CD8-positive, alpha-beta memory T cell (primary cell): ENCODE results near the gene NRN1L. TPM values are rescaled to one million over a fixed set of nuclear protein-coding genes. Genes with fewer than 3 reads are reported as not detected.

Experiments used
- CTCF ChIA-PET: fragments of 350-600 bp; sonication (Branson Sonifier 250); formaldehyde crosslinking; loops from one replicate; lab custom pipeline; 2021; ENCODE audit warnings: antibody characterized with exemption; lab: Charles Lee
- POLR2A ChIA-PET: fragments of 350-600 bp; sonication (Branson Sonifier 250); formaldehyde crosslinking; loops from one replicate; lab custom pipeline; 2021; ENCODE audit warnings: antibody characterized with exemption; lab: Charles Lee
- DNase-seq, 5 donors: peaks; one replicate each; pipeline versions ENCODE4 v3.0.0 to v3.0.0-alpha.2; 2020 to 2022; ENCODE audit warnings: mixed read lengths in 1 of 5
- H3K27ac ChIP-seq: one replicate; pipeline ENCODE4 v1.7.0; 2013; ENCODE audit warnings: low read depth, mild to moderate bottlenecking, low read length, moderate library complexity
- H3K27me3 ChIP-seq: 2 replicates; pipeline ENCODE4 v1.7.0; 2013; ENCODE audit warnings: low read length, mild to moderate bottlenecking; ENCODE audit not compliant: insufficient read depth, poor library complexity, severe bottlenecking
- H3K36me3 ChIP-seq: 2 replicates; pipeline ENCODE4 v1.7.0; 2013; ENCODE audit warnings: mild to moderate bottlenecking, low read length, moderate library complexity; ENCODE audit not compliant: insufficient read depth
- H3K4me1 ChIP-seq: 2 replicates; pipeline ENCODE4 v1.7.0; 2013; ENCODE audit warnings: mild to moderate bottlenecking, low read length, moderate library complexity; ENCODE audit not compliant: insufficient read depth
- H3K4me3 ChIP-seq: 2 replicates; pipeline ENCODE4 v1.7.0; 2013; ENCODE audit warnings: mild to moderate bottlenecking, low read length
- H3K9me3 ChIP-seq: 2 replicates; pipeline ENCODE4 v1.7.0; 2013; ENCODE audit warnings: mild to moderate bottlenecking, low read length
- H3K27ac Mint-ChIP-seq, 8 donors: one replicate each; pipeline ENCODE4 v1.8.0; 2020 to 2021; ENCODE audit warnings: mixed read lengths in 8 of 8, mild to moderate bottlenecking in 6 of 8, inconsistent platforms in 3 of 8, moderate library complexity in 3 of 8
- H3K27me3 Mint-ChIP-seq, 2 donors: one replicate each; pipeline ENCODE4 v1.8.0; 2020 to 2021; ENCODE audit warnings: mixed read lengths in 2 of 2, mild to moderate bottlenecking in 1 of 2, moderate library complexity in 1 of 2
- H3K36me3 Mint-ChIP-seq, 3 donors: one replicate each; pipeline ENCODE4 v1.8.0; 2020 to 2021; ENCODE audit warnings: mixed read lengths in 3 of 3, inconsistent platforms in 1 of 3, mild to moderate bottlenecking in 1 of 3
- H3K4me1 Mint-ChIP-seq, 3 donors: one replicate each; pipeline ENCODE4 v1.8.0; 2020 to 2021; ENCODE audit warnings: mixed read lengths in 3 of 3, inconsistent platforms in 1 of 3, mild to moderate bottlenecking in 1 of 3
- H3K4me3 Mint-ChIP-seq, 7 donors: one replicate each; pipeline ENCODE4 v1.8.0; 2020 to 2021; ENCODE audit warnings: mixed read lengths in 7 of 7, mild to moderate bottlenecking in 6 of 7, moderate library complexity in 4 of 7, inconsistent platforms in 2 of 7
- H3K9me3 Mint-ChIP-seq, 5 donors: one replicate each; pipeline ENCODE4 v1.8.0; 2020 to 2022; ENCODE audit warnings: mixed read lengths in 5 of 5, mild to moderate bottlenecking in 3 of 5, moderate library complexity in 2 of 5, inconsistent platforms in 1 of 5
- polyA plus RNA-seq: library from polyadenylated mRNA; unstranded; fragments of 300-500 nt; fragmentation: Illumina TruSeq; gene quantifications from one replicate; pipeline ENCODE4 v1.2.3, GENCODE V29; 2021
- total RNA-seq, 2 experiments: library from RNA; stranded (reverse); gene quantifications; one replicate each; pipeline ENCODE4 v1.2.3, GENCODE V29; 2021

The NRN1L gene
- total and polyA plus RNA-seq, 3 experiments from 2014 or later, result 0.83 to 0.97 TPM; not detected in 1

DNA sequence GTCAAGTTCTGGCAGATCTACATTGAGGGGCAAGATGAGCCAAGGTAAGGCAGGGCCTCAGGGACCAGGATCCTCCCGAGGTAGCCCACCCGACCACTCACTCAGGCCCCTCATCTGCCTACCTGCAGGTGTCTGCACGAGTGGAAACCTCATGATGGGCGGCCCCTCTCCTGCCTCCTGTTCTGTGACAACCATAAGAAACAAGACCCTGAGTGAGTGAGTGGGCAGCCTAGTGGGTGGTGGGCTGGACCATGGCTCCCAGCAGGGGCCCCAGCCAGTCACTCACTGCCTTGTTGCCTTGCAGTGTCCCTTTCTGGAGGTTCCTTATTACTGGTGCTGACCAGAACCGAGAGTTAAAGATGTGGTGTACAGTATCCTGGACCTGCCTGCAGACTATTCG lies 6.5 kb upstream of the NRN1L start:
- Histone ChIP-seq H3K27me3 (no peaks in the 10 kb centered on the region), H3K4me1 (peaks cover 28% of the 10 kb centered on the region), H3K27ac (no peak overlapping the region), H3K4me3 (no peak overlapping the region), H3K36me3 (peaks cover 71% of the 10 kb centered on the region), H3K9me3 (no peaks in the 10 kb centered on the region)
- DNase-seq, result no peak
- Mint-ChIP-seq H3K4me1 (peaks cover 26 to 32% (median 30%) of the 10 kb centered on the region in 3 donors), H3K27ac (no peak overlapping the region), H3K4me3 (no peak overlapping the region), H3K27me3 (no peaks in the 10 kb centered on the region), H3K9me3 (no peaks in the 10 kb centered on the region), H3K36me3 (peaks cover 0 to 91% (median 0%) of the 10 kb centered on the region in 3 donors)
- CTCF ChIA-PET, result interaction anchor here (1.1 to 2.5 kb wide), 2 partner anchors 13 to 61 kb away, joined by 3 to 10 read pairs; no protein-coding TSS in a partner anchor
- POLR2A ChIA-PET, result no interaction called here

DNA sequence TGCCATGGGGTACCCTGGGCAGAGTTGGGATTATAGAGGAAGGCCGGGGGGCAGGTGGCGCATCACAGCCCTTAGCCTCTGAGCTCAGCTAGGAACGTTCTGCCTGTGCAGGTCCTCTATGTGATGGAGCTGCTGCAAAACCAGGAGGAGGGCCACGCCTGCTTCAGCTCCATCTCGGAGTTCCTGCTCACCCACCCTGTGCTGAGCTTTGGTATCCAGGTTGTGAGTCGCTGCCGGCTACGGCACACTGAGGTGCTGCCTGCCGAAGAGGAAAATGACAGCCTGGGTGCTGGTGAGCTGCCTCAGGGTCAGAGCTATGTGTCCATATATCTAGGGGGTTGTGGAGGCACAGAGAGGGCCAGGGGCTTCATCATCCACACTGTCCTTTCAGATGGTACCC lies 5.8 kb upstream of the NRN1L start:
- Histone ChIP-seq H3K4me3 (no peak overlapping the region), H3K36me3 (peaks cover 77% of the 10 kb centered on the region), H3K27me3 (no peaks in the 10 kb centered on the region), H3K9me3 (no peaks in the 10 kb centered on the region), H3K4me1 (peaks cover 25% of the 10 kb centered on the region), H3K27ac (no peak overlapping the region)
- Mint-ChIP-seq H3K27me3 (no peaks in the 10 kb centered on the region), H3K27ac (no peak overlapping the region), H3K4me3 (no peak overlapping the region), H3K9me3 (no peaks in the 10 kb centered on the region), H3K36me3 (peaks cover 0 to 91% (median 0%) of the 10 kb centered on the region in 3 donors), H3K4me1 (peaks cover 22 to 26% (median 25%) of the 10 kb centered on the region in 3 donors)
- POLR2A ChIA-PET, result no interaction called here
- CTCF ChIA-PET, result interaction anchor here (1.1 to 2.5 kb wide), 5 partner anchors 12 to 187 kb away, joined by 3 to 10 read pairs (median 4); no protein-coding TSS in a partner anchor
- no peak for DNase-seq

DNA sequence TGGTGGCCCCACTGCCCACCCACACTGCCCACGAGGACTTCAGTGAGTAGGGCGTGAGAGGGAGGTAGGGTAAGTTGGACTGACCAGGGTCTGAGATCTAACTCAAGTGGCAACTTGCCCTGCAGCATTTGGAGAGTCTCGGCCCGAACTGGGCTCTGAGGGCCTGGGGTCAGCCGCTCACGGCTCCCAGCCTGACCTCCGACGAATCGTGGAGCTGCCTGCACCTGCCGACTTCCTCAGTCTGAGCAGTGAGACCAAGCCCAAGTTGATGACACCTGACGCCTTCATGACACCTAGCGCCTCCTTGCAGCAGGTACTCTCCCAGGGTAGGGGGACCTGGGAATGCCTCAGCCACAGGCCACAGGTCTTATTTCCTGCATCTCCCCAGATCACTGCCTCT lies 5.2 kb upstream of the NRN1L start:
- H3K4me3 ChIP-seq, result no peak overlapping the region
- H3K27me3 Mint-ChIP-seq, result no peaks in the 10 kb centered on the region
- H3K4me1 ChIP-seq, result peaks cover 19% of the 10 kb centered on the region
- DNase-seq, result no peak
- ChIA-PET CTCF (interaction anchor here (0.9 to 2.5 kb wide), 6 partner anchors 12 to 358 kb away, joined by 3 to 10 read pairs (median 4); no protein-coding TSS in a partner anchor), POLR2A (interaction anchor here (0.6 kb wide), 1 partner anchor 129 kb away, joined by 8 read pairs; no protein-coding TSS in a partner anchor)
- peaks cover 83% of the 10 kb centered on the region for H3K36me3 ChIP-seq
- H3K4me1 Mint-ChIP-seq, result peaks cover 16 to 20% (median 18%) of the 10 kb centered on the region in 3 donors
- H3K9me3 ChIP-seq, result no peaks in the 10 kb centered on the region
- H3K27ac Mint-ChIP-seq, result peak overlapping the region in 1 of 8 donors; percentile 10
- no peak overlapping the region for H3K27ac ChIP-seq
- no peak overlapping the region for H3K4me3 Mint-ChIP-seq
- no peaks in the 10 kb centered on the region for H3K9me3 Mint-ChIP-seq
- peaks cover 0 to 92% (median 2%) of the 10 kb centered on the region in 3 donors for H3K36me3 Mint-ChIP-seq
- no peaks in the 10 kb centered on the region for H3K27me3 ChIP-seq

DNA sequence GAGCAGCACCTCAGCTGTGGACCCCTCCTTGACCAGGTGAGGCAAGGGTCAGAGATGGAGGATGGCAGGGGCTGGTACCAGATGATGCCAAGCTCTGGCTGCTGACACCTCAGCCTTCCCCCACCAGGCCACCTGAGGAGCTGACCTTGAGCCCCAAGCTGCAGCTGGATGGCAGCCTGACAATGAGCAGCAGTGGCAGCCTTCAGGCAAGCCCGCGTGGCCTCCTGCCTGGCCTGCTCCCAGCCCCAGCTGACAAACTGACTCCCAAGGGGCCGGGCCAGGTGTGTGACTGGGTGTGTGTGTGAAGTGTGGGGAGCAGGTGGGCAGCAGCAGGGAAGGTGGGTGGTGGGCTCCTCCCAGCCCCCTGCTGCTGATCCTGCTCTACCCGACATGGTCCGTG lies 4.7 kb upstream of the NRN1L start:
- no peak overlapping the region for H3K27ac ChIP-seq
- no peaks in the 10 kb centered on the region for H3K27me3 ChIP-seq
- no peaks in the 10 kb centered on the region for H3K27me3 Mint-ChIP-seq
- no peak overlapping the region for H3K4me3 Mint-ChIP-seq
- ChIA-PET POLR2A (interaction anchor here (0.6 kb wide), 1 partner anchor 128 kb away, joined by 8 read pairs; no protein-coding TSS in a partner anchor), CTCF (interaction anchor here (0.7 to 2.5 kb wide), 6 partner anchors 11 to 359 kb away, joined by 3 to 10 read pairs (median 4); no protein-coding TSS in a partner anchor)
- H3K4me1 ChIP-seq, result peaks cover 14% of the 10 kb centered on the region
- peaks cover 12 to 15% (median 14%) of the 10 kb centered on the region in 3 donors for H3K4me1 Mint-ChIP-seq
- no peak overlapping the region for H3K27ac Mint-ChIP-seq
- no peaks in the 10 kb centered on the region for H3K9me3 ChIP-seq
- H3K9me3 Mint-ChIP-seq, result no peaks in the 10 kb centered on the region
- H3K36me3 ChIP-seq, result peaks cover 84% of the 10 kb centered on the region
- no peak for DNase-seq
- H3K36me3 Mint-ChIP-seq, result peaks cover 0 to 95% (median 2%) of the 10 kb centered on the region in 3 donors
- H3K4me3 ChIP-seq, result no peak overlapping the region

DNA sequence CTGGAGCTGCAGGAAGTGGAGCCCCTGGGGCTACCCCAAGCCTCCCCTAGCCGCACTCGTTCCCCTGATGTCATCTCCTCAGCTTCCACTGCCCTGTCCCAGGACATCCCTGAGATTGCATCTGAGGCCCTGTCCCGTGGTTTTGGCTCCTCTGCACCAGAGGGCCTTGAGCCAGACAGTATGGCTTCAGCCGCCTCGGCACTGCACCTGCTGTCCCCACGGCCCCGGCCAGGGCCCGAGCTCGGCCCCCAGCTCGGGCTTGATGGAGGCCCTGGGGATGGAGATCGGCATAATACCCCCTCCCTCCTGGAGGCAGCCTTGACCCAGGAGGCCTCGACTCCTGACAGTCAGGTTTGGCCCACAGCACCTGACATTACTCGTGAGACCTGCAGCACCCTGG lies 4.1 kb upstream of the NRN1L start:
- DNase-seq, result no peak
- peak overlapping the region in 1 of 8 donors; percentile 72 for H3K27ac Mint-ChIP-seq
- Histone ChIP-seq H3K4me3 (no peak overlapping the region), H3K27ac (no peak overlapping the region), H3K4me1 (peaks cover 8% of the 10 kb centered on the region), H3K27me3 (no peaks in the 10 kb centered on the region), H3K9me3 (no peaks in the 10 kb centered on the region), H3K36me3 (peaks cover 84% of the 10 kb centered on the region)
- peaks cover 0 to 93% (median 2%) of the 10 kb centered on the region in 3 donors for H3K36me3 Mint-ChIP-seq
- no peak overlapping the region for H3K4me3 Mint-ChIP-seq
- no peaks in the 10 kb centered on the region for H3K27me3 Mint-ChIP-seq
- H3K4me1 Mint-ChIP-seq, result peaks cover 6 to 8% (median 7%) of the 10 kb centered on the region in 3 donors
- no peaks in the 10 kb centered on the region for H3K9me3 Mint-ChIP-seq
- ChIA-PET POLR2A (no interaction called here), CTCF (interaction anchor here (0.7 to 4.1 kb wide), 2 partner anchors 160 to 161 kb away, joined by 4 to 44 read pairs; no protein-coding TSS in a partner anchor)

DNA sequence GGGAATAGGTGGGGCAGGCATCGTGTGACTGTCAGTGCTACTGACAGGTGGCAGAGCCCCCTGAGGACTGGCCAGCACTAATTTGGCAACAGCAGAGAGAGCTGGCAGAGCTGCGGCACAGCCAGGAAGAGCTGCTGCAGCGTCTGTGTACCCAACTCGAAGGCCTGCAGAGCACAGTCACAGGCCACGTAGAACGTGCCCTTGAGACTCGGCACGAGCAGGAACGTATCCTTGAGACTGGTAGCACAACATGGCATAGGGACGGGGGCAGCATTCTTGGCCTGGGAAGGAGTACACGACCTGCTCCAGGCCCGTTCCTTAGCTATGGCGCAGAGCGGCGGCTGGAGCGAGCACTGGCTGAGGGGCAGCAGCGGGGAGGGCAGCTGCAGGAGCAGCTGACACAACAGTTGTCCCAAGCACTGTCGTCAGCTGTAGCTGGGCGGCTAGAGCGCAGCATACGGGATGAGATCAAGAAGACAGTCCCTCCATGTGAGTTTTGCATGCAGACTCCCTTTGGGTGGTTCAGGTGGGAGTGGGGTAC lies 3.0 kb upstream of the NRN1L start:
- no peaks in the 10 kb centered on the region for H3K4me1 ChIP-seq
- Mint-ChIP-seq H3K27me3 (no peaks in the 10 kb centered on the region), H3K4me3 (no peak overlapping the region), H3K4me1 (no peaks in the 10 kb centered on the region), H3K9me3 (no peaks in the 10 kb centered on the region), H3K36me3 (peaks cover 0 to 90% (median 2%) of the 10 kb centered on the region in 3 donors), H3K27ac (no peak overlapping the region)
- ChIA-PET CTCF (interaction anchor here (0.7 to 4.1 kb wide), 8 partner anchors 9 to 360 kb away, joined by 3 to 44 read pairs (median 4); partner anchors contain the start of gene CENPT), POLR2A (no interaction called here)
- no peaks in the 10 kb centered on the region for H3K9me3 ChIP-seq
- H3K27ac ChIP-seq, result no peak overlapping the region
- H3K27me3 ChIP-seq, result no peaks in the 10 kb centered on the region
- H3K4me3 ChIP-seq, result no peak overlapping the region
- no peak for DNase-seq
- peaks cover 78% of the 10 kb centered on the region for H3K36me3 ChIP-seq

DNA sequence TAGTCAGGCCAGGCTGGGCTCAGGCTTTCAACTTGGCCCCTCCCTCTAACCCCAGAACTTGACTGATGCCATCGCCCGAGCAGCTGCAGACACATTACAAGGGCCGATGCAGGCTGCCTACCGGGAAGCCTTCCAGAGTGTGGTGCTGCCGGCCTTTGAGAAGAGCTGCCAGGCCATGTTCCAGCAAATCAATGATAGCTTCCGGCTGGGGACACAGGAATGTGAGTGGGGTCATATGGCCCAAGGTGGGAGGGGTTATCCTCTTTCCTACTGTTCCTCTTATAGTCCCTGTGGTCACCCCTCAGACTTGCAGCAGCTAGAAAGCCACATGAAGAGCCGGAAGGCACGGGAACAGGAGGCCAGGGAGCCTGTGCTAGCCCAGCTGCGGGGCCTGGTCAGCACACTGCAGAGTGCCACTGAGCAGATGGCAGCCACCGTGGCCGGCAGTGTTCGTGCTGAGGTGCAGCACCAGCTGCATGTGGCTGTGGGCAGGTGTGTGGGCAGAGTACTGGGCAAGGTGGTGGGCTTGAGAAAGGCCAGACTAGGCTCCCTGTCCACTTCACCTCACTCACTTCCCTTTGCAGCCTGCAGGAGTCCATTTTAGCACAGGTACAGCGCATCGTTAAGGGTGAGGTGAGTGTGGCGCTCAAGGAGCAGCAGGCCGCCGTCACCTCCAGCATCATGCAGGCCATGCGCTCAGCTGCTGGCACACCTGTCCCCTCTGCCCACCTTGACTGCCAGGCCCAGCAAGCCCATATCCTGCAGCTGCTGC lies 2.1 kb upstream of the NRN1L start:
- H3K27ac ChIP-seq, result no peak overlapping the region
- H3K4me1 ChIP-seq, result no peaks in the 10 kb centered on the region
- Mint-ChIP-seq H3K4me3 (no peak overlapping the region), H3K36me3 (peaks cover 0 to 84% (median 2%) of the 10 kb centered on the region in 3 donors), H3K9me3 (no peaks in the 10 kb centered on the region), H3K27me3 (no peaks in the 10 kb centered on the region), H3K27ac (peak overlapping the region in 1 of 8 donors; percentile 24), H3K4me1 (no peaks in the 10 kb centered on the region)
- H3K4me3 ChIP-seq, result no peak overlapping the region
- no peaks in the 10 kb centered on the region for H3K9me3 ChIP-seq
- peaks cover 69% of the 10 kb centered on the region for H3K36me3 ChIP-seq
- no peaks in the 10 kb centered on the region for H3K27me3 ChIP-seq
- ChIA-PET CTCF (interaction anchor here (0.7 to 4.1 kb wide), 23 partner anchors 8 to 361 kb away, joined by 3 to 44 read pairs (median 6); partner anchors contain the start of genes CENPT, CTRL, EDC4 and NFATC3), POLR2A (no interaction called here)
- DNase-seq, result no peak
